Measurements from ENCODE around the gene AGTR1. TPM values are rescaled to one million over a fixed set of nuclear protein-coding genes. Genes with fewer than 3 reads are reported as not detected.

The AGTR1 gene
- polyA plus RNA-seq, 3 donors, result not detected

DNA sequence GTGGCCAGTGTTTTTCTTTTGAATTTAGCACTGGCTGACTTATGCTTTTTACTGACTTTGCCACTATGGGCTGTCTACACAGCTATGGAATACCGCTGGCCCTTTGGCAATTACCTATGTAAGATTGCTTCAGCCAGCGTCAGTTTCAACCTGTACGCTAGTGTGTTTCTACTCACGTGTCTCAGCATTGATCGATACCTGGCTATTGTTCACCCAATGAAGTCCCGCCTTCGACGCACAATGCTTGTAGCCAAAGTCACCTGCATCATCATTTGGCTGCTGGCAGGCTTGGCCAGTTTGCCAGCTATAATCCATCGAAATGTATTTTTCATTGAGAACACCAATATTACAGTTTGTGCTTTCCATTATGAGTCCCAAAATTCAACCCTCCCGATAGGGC is 43.5 kb downstream of the AGTR1 start:
- H3K4me1 ChIP-seq (ENCODE audit: control insufficient read depth in 1 of 2, insufficient read depth in 2 of 2, low read length in 2 of 2), result peaks cover 12 to 16% of the 10 kb centered on the region in 2 donors
- Mint-ChIP-seq H3K4me1 (peaks cover 21% of the 10 kb centered on the region), H3K27me3 (ENCODE audit: low read depth in 3 of 3) (peaks cover 0 to 3% (median 2%) of the 10 kb centered on the region in 3 donors), H3K4me3 (no peak overlapping the region), H3K36me3 (no peaks in the 10 kb centered on the region), H3K9me3 (no peaks in the 10 kb centered on the region), H3K27ac (no peak overlapping the region)
- no peak overlapping the region for H3K9ac ChIP-seq (ENCODE audit: insufficient read depth, low read length, poor library complexity, severe bottlenecking)
- intact Hi-C loops (cut with micrococcal nuclease), result no loop called here
- H2AFZ ChIP-seq (ENCODE audit: insufficient read depth, low read depth, low read length, poor library complexity, severe bottlenecking), result no peak overlapping the region
- no peaks in the 10 kb centered on the region for H3K9me3 ChIP-seq (replicated peaks in 1 of 2; ENCODE audit: control insufficient read depth in 1 of 2, insufficient read depth in 1 of 2, low read length in 2 of 2)
- no peaks in the 10 kb centered on the region for H3K27me3 ChIP-seq (ENCODE audit: control insufficient read depth in 2 of 2, insufficient read depth in 2 of 2, low read length in 2 of 2)
- TF ChIP-seq, protein P1, sequence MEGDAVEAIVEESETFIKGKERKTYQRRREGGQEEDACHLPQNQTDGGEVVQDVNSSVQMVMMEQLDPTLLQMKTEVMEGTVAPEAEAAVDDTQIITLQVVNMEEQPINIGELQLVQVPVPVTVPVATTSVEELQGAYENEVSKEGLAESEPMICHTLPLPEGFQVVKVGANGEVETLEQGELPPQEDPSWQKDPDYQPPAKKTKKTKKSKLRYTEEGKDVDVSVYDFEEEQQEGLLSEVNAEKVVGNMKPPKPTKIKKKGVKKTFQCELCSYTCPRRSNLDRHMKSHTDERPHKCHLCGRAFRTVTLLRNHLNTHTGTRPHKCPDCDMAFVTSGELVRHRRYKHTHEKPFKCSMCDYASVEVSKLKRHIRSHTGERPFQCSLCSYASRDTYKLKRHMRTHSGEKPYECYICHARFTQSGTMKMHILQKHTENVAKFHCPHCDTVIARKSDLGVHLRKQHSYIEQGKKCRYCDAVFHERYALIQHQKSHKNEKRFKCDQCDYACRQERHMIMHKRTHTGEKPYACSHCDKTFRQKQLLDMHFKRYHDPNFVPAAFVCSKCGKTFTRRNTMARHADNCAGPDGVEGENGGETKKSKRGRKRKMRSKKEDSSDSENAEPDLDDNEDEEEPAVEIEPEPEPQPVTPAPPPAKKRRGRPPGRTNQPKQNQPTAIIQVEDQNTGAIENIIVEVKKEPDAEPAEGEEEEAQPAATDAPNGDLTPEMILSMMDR (IDR thresholded peaks at IDR 0.05), result no peak
- H3K27ac ChIP-seq (ENCODE audit: low read depth in 1 of 2, low read length in 2 of 2), result no peak overlapping the region
- no peaks in the 10 kb centered on the region for H3K79me2 ChIP-seq (ENCODE audit: insufficient read depth, low read length)
- DNase-seq, result no peak
- no peak overlapping the region for H3K4me3 ChIP-seq (replicated peaks in 1 of 3; ENCODE audit: low read depth in 2 of 3, low read length in 3 of 3)
- no peaks in the 10 kb centered on the region for H3K36me3 ChIP-seq (replicated peaks in 1 of 2; ENCODE audit: control insufficient read depth in 1 of 2, insufficient read depth in 2 of 2, low read length in 2 of 2)
- no peak overlapping the region for H3K4me2 ChIP-seq (replicated peaks; ENCODE audit: extremely low read depth, low read length, poor library complexity, severe bottlenecking)
- 97% methylated on average over 10 of the region's 10 CpGs for WGBS (ENCODE audit: insufficient coverage)
- H4K20me1 ChIP-seq (ENCODE audit: insufficient read depth, low read length), result no peaks in the 10 kb centered on the region

DNA sequence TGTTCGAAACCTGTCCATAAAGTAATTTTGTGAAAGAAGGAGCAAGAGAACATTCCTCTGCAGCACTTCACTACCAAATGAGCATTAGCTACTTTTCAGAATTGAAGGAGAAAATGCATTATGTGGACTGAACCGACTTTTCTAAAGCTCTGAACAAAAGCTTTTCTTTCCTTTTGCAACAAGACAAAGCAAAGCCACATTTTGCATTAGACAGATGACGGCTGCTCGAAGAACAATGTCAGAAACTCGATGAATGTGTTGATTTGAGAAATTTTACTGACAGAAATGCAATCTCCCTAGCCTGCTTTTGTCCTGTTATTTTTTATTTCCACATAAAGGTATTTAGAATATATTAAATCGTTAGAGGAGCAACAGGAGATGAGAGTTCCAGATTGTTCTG is 44.4 kb downstream of the AGTR1 start:
- Mint-ChIP-seq H3K27ac (no peak overlapping the region), H3K4me3 (no peak overlapping the region), H3K36me3 (no peaks in the 10 kb centered on the region), H3K9me3 (no peaks in the 10 kb centered on the region), H3K27me3 (ENCODE audit: low read depth in 3 of 3) (peaks cover 0 to 3% (median 2%) of the 10 kb centered on the region in 3 donors), H3K4me1 (peaks cover 12% of the 10 kb centered on the region)
- no peak overlapping the region for H3K4me2 ChIP-seq (replicated peaks; ENCODE audit: extremely low read depth, low read length, poor library complexity, severe bottlenecking)
- H3K27ac ChIP-seq (ENCODE audit: low read depth in 1 of 2, low read length in 2 of 2), result no peak overlapping the region
- H3K4me3 ChIP-seq (replicated peaks in 1 of 3; ENCODE audit: low read depth in 2 of 3, low read length in 3 of 3), result no peak overlapping the region
- peaks cover 3 to 7% of the 10 kb centered on the region in 2 donors for H3K4me1 ChIP-seq (ENCODE audit: control insufficient read depth in 1 of 2, insufficient read depth in 2 of 2, low read length in 2 of 2)
- H3K9ac ChIP-seq (ENCODE audit: insufficient read depth, low read length, poor library complexity, severe bottlenecking), result no peak overlapping the region
- no peak for DNase-seq
- no peaks in the 10 kb centered on the region for H3K9me3 ChIP-seq (replicated peaks in 1 of 2; ENCODE audit: control insufficient read depth in 1 of 2, insufficient read depth in 1 of 2, low read length in 2 of 2)
- H4K20me1 ChIP-seq (ENCODE audit: insufficient read depth, low read length), result no peaks in the 10 kb centered on the region
- 86% methylated on average over 1 of the region's 6 CpGs for WGBS (ENCODE audit: insufficient coverage)
- no peaks in the 10 kb centered on the region for H3K27me3 ChIP-seq (ENCODE audit: control insufficient read depth in 2 of 2, insufficient read depth in 2 of 2, low read length in 2 of 2)
- TF ChIP-seq, protein P1 (IDR thresholded peaks at IDR 0.05), result no peak
- no peaks in the 10 kb centered on the region for H3K79me2 ChIP-seq (ENCODE audit: insufficient read depth, low read length)
- H3K36me3 ChIP-seq (replicated peaks in 1 of 2; ENCODE audit: control insufficient read depth in 1 of 2, insufficient read depth in 2 of 2, low read length in 2 of 2), result no peaks in the 10 kb centered on the region
- no peak overlapping the region for H2AFZ ChIP-seq (ENCODE audit: insufficient read depth, low read depth, low read length, poor library complexity, severe bottlenecking)
- intact Hi-C loops (cut with micrococcal nuclease), result no loop called here
